HCT116 (cell line): ENCODE measurements around the gene DEPDC5. TPM values are rescaled to one million over a fixed set of nuclear protein-coding genes. Genes with fewer than 3 reads are reported as not detected.

Experiments
- ATAC-seq: fragments of 200-7000 bp; cut with Tn5 transposase; 2 replicates; pipeline ENCODE4 v1.9.1; 2020; ENCODE audit warnings: mild to moderate bottlenecking, moderate library complexity
- BruUV-seq: library from RNA; stranded (reverse); fragments of 400-500 nt; replicated peaks from 2 replicates; lab custom pipeline; 2021; lab: Mats Ljungman, UMichigan
- CTCF ChIA-PET: fragments of 300-600 bp; sonication (Branson Sonifier 250); formaldehyde crosslinking; loops from one replicate; lab custom pipeline; 2021; ENCODE audit warnings: antibody characterized with exemption; lab: Charles Lee
- POLR2A ChIA-PET: fragments of 300-600, 350-600 bp; sonication (Branson Sonifier 250); formaldehyde crosslinking; loops from one replicate; lab custom pipeline; 2021; ENCODE audit warnings: antibody characterized with exemption; lab: Charles Lee
- RAD21 ChIA-PET, 2 experiments: fragments of 300-600 bp; sonication (Branson Sonifier 250); formaldehyde crosslinking; loops; one replicate each; lab custom pipeline; 2023; ENCODE audit warnings: low total read pairs in 2 of 2; ENCODE audit not compliant: uncharacterized antibody in 2 of 2, unreplicated experiment in 2 of 2, low non-redundant PET in 1 of 2; lab: Charles Lee
- DNase-seq: peaks from one replicate; pipeline ENCODE4 v3.0.0-alpha.2; 2010; ENCODE audit warnings: low read depth, low spot score
- H2AFZ ChIP-seq: fragments of 200-600 bp; shearing (Covaris generic), sonication (generic); 2 replicates; pipeline ENCODE4 v1.6.1; 2017; ENCODE audit warnings: low read depth, mixed run types, mixed read lengths, antibody characterized with exemption, low read length; ENCODE audit not compliant: poor library complexity, severe bottlenecking
- H3K27ac ChIP-seq: 2 replicates; pipeline ENCODE4 v1.5.1; 2012; ENCODE audit warnings: low read depth, low read length
- H3K27me3 ChIP-seq: fragments of 200-600 bp; sonication (generic); 2 replicates; pipeline ENCODE4 v1.6.1; 2016; ENCODE audit warnings: mixed run types, low read length, mixed read lengths; ENCODE audit not compliant: insufficient read depth
- H3K36me3 ChIP-seq, 2 experiments: fragments of 200-500 bp in 1 of 2; fragments of 200-600 bp in 1 of 2; sonication (Bioruptor generic) in 1 of 2; sonication (generic) in 1 of 2; 2 replicates each; pipeline versions ENCODE4 v1.5.1 to v1.6.1; 2014 to 2016; ENCODE audit warnings: low read length in 2 of 2, inconsistent platforms in 1 of 2, mixed read lengths in 1 of 2, mixed run types in 1 of 2; ENCODE audit not compliant: insufficient read depth in 2 of 2, control insufficient read depth in 1 of 2
- H3K4me1 ChIP-seq, 2 experiments: fragments of 200-600 bp in 1 of 2; sonication (generic) in 1 of 2; 2 replicates each; pipeline versions ENCODE4 v1.5.1 to v1.6.1; 2012 to 2017; ENCODE audit warnings: low read length in 2 of 2, inconsistent platforms in 1 of 2, mild to moderate bottlenecking in 1 of 2, mixed read lengths in 1 of 2, mixed run types in 1 of 2, moderate library complexity in 1 of 2; ENCODE audit not compliant: insufficient read depth in 2 of 2, control insufficient read depth in 1 of 2
- H3K4me2 ChIP-seq: fragments of 200-600 bp; sonication (generic); 2 replicates; pipeline ENCODE4 v1.6.1; 2017; ENCODE audit warnings: mixed run types, low read length, mixed read lengths
- H3K4me3 ChIP-seq, 2 experiments: fragments of 200-600 bp in 1 of 2; sonication (generic) in 1 of 2; replicated peaks in 1 of 2; 2 replicates each; pipeline ENCODE4 v1.5.1; 2011 to 2016; ENCODE audit warnings: low read length in 2 of 2, control low read depth in 1 of 2, low read depth in 1 of 2, mild to moderate bottlenecking in 1 of 2, mixed read lengths in 1 of 2, mixed run types in 1 of 2
- H3K79me2 ChIP-seq: fragments of 200-600 bp; sonication (generic); 2 replicates; pipeline ENCODE4 v1.6.1; 2017; ENCODE audit warnings: mild to moderate bottlenecking, mixed run types, low read length, moderate library complexity, mixed read lengths; ENCODE audit not compliant: insufficient read depth
- H3K9ac ChIP-seq: fragments of 200-600 bp; sonication (generic); 2 replicates; pipeline ENCODE4 v1.6.1; 2016; ENCODE audit warnings: low read length, mixed read lengths
- H3K9me2 ChIP-seq: fragments of 200-600 bp; sonication (generic), shearing (Covaris generic); 2 replicates; pipeline ENCODE4 v1.6.1; 2017; ENCODE audit warnings: mixed run types, mild to moderate bottlenecking, moderate library complexity; ENCODE audit not compliant: insufficient read depth
- H3K9me3 ChIP-seq, 2 experiments: fragments of 200-500 bp in 1 of 2; fragments of 200-600 bp in 1 of 2; sonication (Bioruptor generic) in 1 of 2; sonication (generic) in 1 of 2; 2 replicates each; pipeline ENCODE4 v1.6.1; 2014 to 2017; ENCODE audit warnings: low read length in 2 of 2, mixed read lengths in 2 of 2, inconsistent platforms in 1 of 2, low read depth in 1 of 2, mild to moderate bottlenecking in 1 of 2, mixed run types in 1 of 2, moderate library complexity in 1 of 2; ENCODE audit not compliant: control insufficient read depth in 1 of 2, insufficient read depth in 1 of 2
- H4K20me1 ChIP-seq: fragments of 200-600 bp; sonication (generic), shearing (Covaris generic); 2 replicates; pipeline ENCODE4 v1.6.1; 2017; ENCODE audit warnings: mixed run types, mild to moderate bottlenecking, moderate library complexity; ENCODE audit not compliant: insufficient read depth
- CEBPB ChIP-seq: IDR thresholded peaks from 2 replicates; pipeline ENCODE4 v1.6.1; 2012; ENCODE audit warnings: low read depth
- CTCF ChIP-seq, 3 experiments: fragments of 200-600 bp in 1 of 3; sonication (generic) in 1 of 3; IDR thresholded peaks in 2 of 3; conservative IDR thresholded peaks in 1 of 3; 2 replicates each; pipeline ENCODE4 v1.5.1; 2012 to 2017; ENCODE audit warnings: low read depth in 2 of 3, low read length in 2 of 3, antibody characterized with exemption in 1 of 3, borderline replicate concordance in 1 of 3, control low read depth in 1 of 3, mild to moderate bottlenecking in 1 of 3, mixed read lengths in 1 of 3, mixed run types in 1 of 3, moderate library complexity in 1 of 3; ENCODE audit not compliant: insufficient read depth in 1 of 3
- POLR2A ChIP-seq: IDR thresholded peaks from 2 replicates; pipeline ENCODE4 v1.7.0; 2011; ENCODE audit warnings: borderline replicate concordance; ENCODE audit not compliant: insufficient read depth, insufficient read length; ENCODE audit errors: extremely low read depth
- REST ChIP-seq: IDR thresholded peaks from 2 replicates; pipeline ENCODE4 v1.6.1; 2012; ENCODE audit warnings: low read depth
- ZNF274 ChIP-seq: fragments of 200-500 bp; sonication (Bioruptor generic); IDR thresholded peaks from 2 replicates; pipeline ENCODE4 v1.6.1; 2014; ENCODE audit warnings: mild to moderate bottlenecking, low read depth, low read length, inconsistent platforms
- intact Hi-C: fragments of 100-400 bp; cut with micrococcal nuclease; formaldehyde crosslinking; loops from 2 replicates; pipeline ENCODE4 v1.10.0; 2022
- total RNA-seq: library from RNA; stranded (reverse); gene quantifications from one replicate; pipeline ENCODE4 v1.2.1, GENCODE V29; 2021; ENCODE audit not compliant: unreplicated experiment

Gene DEPDC5
- total RNA-seq, 1 experiment from 2014 or later: 35.0 TPM

- Histone ChIP-seq H2AFZ (no peak overlapping the region), H3K9me2 (no peaks in the 10 kb centered on the region), H3K27me3 (no peaks in the 10 kb centered on the region), H4K20me1 (no peaks in the 10 kb centered on the region), H3K4me3 (no peak overlapping the region), H3K27ac (no peak overlapping the region), H3K9me3 (no peaks in the 10 kb centered on the region), H3K9ac (no peak overlapping the region), H3K4me1 (peaks cover 0 to 3% of the 10 kb centered on the region in 2 experiments; a peak in 1 of 4 replicates), H3K36me3 (no peaks in the 10 kb centered on the region), H3K79me2 (no peaks in the 10 kb centered on the region), H3K4me2 (no peak overlapping the region)
- intact Hi-C loops: no loop called here
- ATAC-seq (no peak), DNase-seq (no peak)
- CTCF ChIA-PET: no interaction called here
- POLR2A ChIA-PET: no interaction called here
- no peak for TF ChIP-seq REST
- no peak for TF ChIP-seq POLR2A
- TF ChIP-seq CEBPB: no peak
- TF ChIP-seq CTCF (IDR thresholded peaks at IDR 0.05 in 2 of 3, conservative IDR thresholded peaks at IDR 0.05 in 1 of 3; ENCODE audit: borderline replicate concordance in 1 of 3, insufficient read depth in 1 of 3, low read depth in 2 of 3, low read length in 2 of 3): no peak
- no peak for TF ChIP-seq ZNF274
- BruUV-seq: no TSS peak
- RAD21 ChIA-PET: no interaction called here
Observed at GRCh38 chr22:31919730-31920129, 165.9 kb downstream of the DEPDC5 start.
